ENCODE data around the gene EXD3.

EXD3 gene

GRCh38 chr9:137315581-137316011, 107.4 kb downstream of the EXD3 start:
- no peak for TF ChIP-seq CREB1 (IDR thresholded peaks at IDR 0.05; ENCODE audit: low read depth)
- TF ChIP-seq REST (IDR thresholded peaks at IDR 0.05; ENCODE audit: low read depth), result no peak
- TF ChIP-seq TAF1 (IDR thresholded peaks at IDR 0.05; ENCODE audit: low read depth), result no peak
- no peak for TF ChIP-seq YY1 (IDR thresholded peaks at IDR 0.05; ENCODE audit: low read depth)
- TF ChIP-seq RAD21 (IDR thresholded peaks at IDR 0.05; ENCODE audit: low read depth), result no peak
- TF ChIP-seq TCF12 (IDR thresholded peaks at IDR 0.05; ENCODE audit: low read depth), result no peak
- no peak for TF ChIP-seq FOXM1 (IDR thresholded peaks at IDR 0.05; ENCODE audit: borderline replicate concordance, low read depth)
- no peak for TF ChIP-seq MAX (IDR thresholded peaks at IDR 0.05)
- no peak for TF ChIP-seq CEBPB (IDR thresholded peaks at IDR 0.05)
- no peak for TF ChIP-seq ZBTB7A (IDR thresholded peaks at IDR 0.05; ENCODE audit: low read depth)

GRCh38 chr9:137314561-137315560, 108.1 kb downstream of the EXD3 start:
- no peak for TF ChIP-seq ZBTB7A (IDR thresholded peaks at IDR 0.05; ENCODE audit: low read depth)
- TF ChIP-seq TEAD4 (IDR thresholded peaks at IDR 0.05), result no peak
- TF ChIP-seq YY1 (IDR thresholded peaks at IDR 0.05; ENCODE audit: low read depth), result no peak
- no peak for TF ChIP-seq TCF12 (IDR thresholded peaks at IDR 0.05; ENCODE audit: low read depth)
- TF ChIP-seq RAD21 (IDR thresholded peaks at IDR 0.05; ENCODE audit: low read depth), result no peak
- TF ChIP-seq FOXM1 (IDR thresholded peaks at IDR 0.05; ENCODE audit: borderline replicate concordance, low read depth), result no peak

GRCh38 chr9:137313956-137314560, 108.9 kb downstream of the EXD3 start:
- TF ChIP-seq ZBTB7A (IDR thresholded peaks at IDR 0.05; ENCODE audit: low read depth) (peak; percentile 36; the same call in 1 of the 2 replicates), USF1 (IDR thresholded peaks at IDR 0.05) (no peak), TCF12 (IDR thresholded peaks at IDR 0.05; ENCODE audit: low read depth) (0 out of 2 replicates have a peak, but pooled peaks have one; percentile 16)

GRCh38 chr9:137313326-137313936, 109.5 kb downstream of the EXD3 start:
- TF ChIP-seq YY1 (IDR thresholded peaks at IDR 0.05; ENCODE audit: low read depth), result no peak
- no peak for TF ChIP-seq REST (IDR thresholded peaks at IDR 0.05; ENCODE audit: low read depth)
- TF ChIP-seq USF1 (IDR thresholded peaks at IDR 0.05), result no peak
- no peak for TF ChIP-seq EGR1 (IDR thresholded peaks at IDR 0.05)
- no peak for TF ChIP-seq CEBPB (IDR thresholded peaks at IDR 0.05)
- no peak for TF ChIP-seq RAD21 (IDR thresholded peaks at IDR 0.05; ENCODE audit: low read depth)
- TF ChIP-seq ZBTB7A (IDR thresholded peaks at IDR 0.05; ENCODE audit: low read depth), result no peak
- TF ChIP-seq CREB1 (IDR thresholded peaks at IDR 0.05; ENCODE audit: low read depth), result no peak
- no peak for TF ChIP-seq MAX (IDR thresholded peaks at IDR 0.05)
- no peak for TF ChIP-seq TEAD4 (IDR thresholded peaks at IDR 0.05)
- TF ChIP-seq NFIC (IDR thresholded peaks at IDR 0.05), result no peak
- no peak for TF ChIP-seq TCF12 (IDR thresholded peaks at IDR 0.05; ENCODE audit: low read depth)
- no peak for TF ChIP-seq FOXM1 (IDR thresholded peaks at IDR 0.05; ENCODE audit: borderline replicate concordance, low read depth)
- no peak for TF ChIP-seq TAF1 (IDR thresholded peaks at IDR 0.05; ENCODE audit: low read depth)
- no peak for TF ChIP-seq EP300 (IDR thresholded peaks at IDR 0.05; ENCODE audit: borderline replicate concordance)

GRCh38 chr9:137312852-137313325, 110.1 kb downstream of the EXD3 start:
- TF ChIP-seq TAF1 (IDR thresholded peaks at IDR 0.05; ENCODE audit: low read depth) (no peak), NFIC (IDR thresholded peaks at IDR 0.05) (no peak), USF1 (IDR thresholded peaks at IDR 0.05) (no peak), CREB1 (IDR thresholded peaks at IDR 0.05; ENCODE audit: low read depth) (no peak), RAD21 (IDR thresholded peaks at IDR 0.05; ENCODE audit: low read depth) (no peak), EGR1 (IDR thresholded peaks at IDR 0.05) (no peak), CEBPB (IDR thresholded peaks at IDR 0.05) (no peak), TEAD4 (IDR thresholded peaks at IDR 0.05) (no peak), REST (IDR thresholded peaks at IDR 0.05; ENCODE audit: low read depth) (no peak), EP300 (IDR thresholded peaks at IDR 0.05; ENCODE audit: borderline replicate concordance) (no peak), ZBTB7A (IDR thresholded peaks at IDR 0.05; ENCODE audit: low read depth) (no peak), MAX (IDR thresholded peaks at IDR 0.05) (no peak), YY1 (IDR thresholded peaks at IDR 0.05; ENCODE audit: low read depth) (no peak), FOXM1 (IDR thresholded peaks at IDR 0.05; ENCODE audit: borderline replicate concordance, low read depth) (no peak), TCF12 (IDR thresholded peaks at IDR 0.05; ENCODE audit: low read depth) (no peak)

Data from Ishikawa (cell line).